Mucosa of stomach (tissue), 1 donor: ENCODE measurements around the gene PGPEP1.
"Not testable (repeated sequence)": the region's sequence is repeated elsewhere in the genome, so short reads cannot be mapped to it uniquely, and the experiment has no call there.

Experiments used
- H3K27me3 ChIP-seq: one replicate; pipeline ENCODE4 v1.7.0; 2013; ENCODE audit warnings: mild to moderate bottlenecking, low read length; ENCODE audit not compliant: control insufficient read depth, insufficient read depth
- H3K36me3 ChIP-seq: one replicate; pipeline ENCODE4 v1.7.0; 2013; ENCODE audit warnings: low read length; ENCODE audit not compliant: control insufficient read depth, insufficient read depth
- H3K4me1 ChIP-seq: one replicate; pipeline ENCODE4 v1.7.0; 2013; ENCODE audit warnings: mild to moderate bottlenecking, low read length; ENCODE audit not compliant: control insufficient read depth, insufficient read depth
- H3K4me3 ChIP-seq: one replicate; pipeline ENCODE4 v1.7.0; 2013; ENCODE audit warnings: low read length
- H3K9ac ChIP-seq: one replicate; pipeline ENCODE4 v1.7.0; 2013; ENCODE audit warnings: mild to moderate bottlenecking, low read length, moderate library complexity
- H3K9me3 ChIP-seq: one replicate; pipeline ENCODE4 v1.7.0; 2013; ENCODE audit warnings: mild to moderate bottlenecking, low read length, moderate library complexity; ENCODE audit not compliant: control insufficient read depth
- donor health status: Pancreatic carcinoma.

PGPEP1 gene

GRCh38 chr19:18345296-18345695 lies 4.9 kb downstream of the PGPEP1 start:
- Histone ChIP-seq H3K36me3 (no peaks in the 10 kb centered on the region), H3K4me1 (peaks cover 47% of the 10 kb centered on the region), H3K9ac (peak overlapping the region; percentile 31), H3K27me3 (no peaks in the 10 kb centered on the region), H3K9me3 (no peaks in the 10 kb centered on the region), H3K4me3 (no peak overlapping the region)

DNA sequence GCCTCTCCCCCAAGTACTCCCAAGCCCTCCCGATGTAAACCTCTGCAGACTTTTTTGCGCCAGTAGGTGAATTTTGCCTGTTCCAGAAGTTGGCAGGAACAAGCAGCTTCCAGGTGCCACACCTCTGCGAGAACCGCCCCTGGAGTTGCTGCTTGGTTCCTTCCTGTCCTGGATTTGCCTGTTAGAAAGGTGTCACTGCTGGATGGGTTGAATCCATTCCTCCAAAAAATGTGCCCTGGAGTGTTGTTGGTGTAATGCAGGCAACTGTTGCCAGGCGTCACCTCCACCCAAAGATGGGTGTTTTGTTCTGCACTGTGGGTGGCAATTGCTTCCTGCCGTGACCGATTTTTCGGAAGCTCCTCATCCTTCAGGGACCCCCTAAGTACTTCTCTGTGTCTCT lies 5.7 kb downstream of the PGPEP1 start:
- H3K36me3 ChIP-seq, result no peaks in the 10 kb centered on the region
- H3K4me3 ChIP-seq, result no peak overlapping the region
- H3K27me3 ChIP-seq, result no peaks in the 10 kb centered on the region
- no peak overlapping the region for H3K9ac ChIP-seq
- no peaks in the 10 kb centered on the region for H3K9me3 ChIP-seq
- peaks cover 47% of the 10 kb centered on the region for H3K4me1 ChIP-seq

GRCh38 chr19:18348171-18348570 lies 7.8 kb downstream of the PGPEP1 start:
- peaks cover 28% of the 10 kb centered on the region for H3K4me1 ChIP-seq
- no peaks in the 10 kb centered on the region for H3K27me3 ChIP-seq
- no peaks in the 10 kb centered on the region for H3K9me3 ChIP-seq
- H3K4me3 ChIP-seq, result no peak overlapping the region
- no peak overlapping the region for H3K9ac ChIP-seq
- H3K36me3 ChIP-seq, result no peaks in the 10 kb centered on the region

- H3K9ac ChIP-seq, H3K4me3 ChIP-seq, H3K27me3 ChIP-seq, H3K9me3 ChIP-seq, H3K36me3 ChIP-seq: not testable (repeated sequence)
- H3K4me1 ChIP-seq, result peaks cover 24% of the 10 kb centered on the region
Measured at GRCh38 chr19:18348818-18349339, 8.5 kb downstream of the PGPEP1 start.

DNA sequence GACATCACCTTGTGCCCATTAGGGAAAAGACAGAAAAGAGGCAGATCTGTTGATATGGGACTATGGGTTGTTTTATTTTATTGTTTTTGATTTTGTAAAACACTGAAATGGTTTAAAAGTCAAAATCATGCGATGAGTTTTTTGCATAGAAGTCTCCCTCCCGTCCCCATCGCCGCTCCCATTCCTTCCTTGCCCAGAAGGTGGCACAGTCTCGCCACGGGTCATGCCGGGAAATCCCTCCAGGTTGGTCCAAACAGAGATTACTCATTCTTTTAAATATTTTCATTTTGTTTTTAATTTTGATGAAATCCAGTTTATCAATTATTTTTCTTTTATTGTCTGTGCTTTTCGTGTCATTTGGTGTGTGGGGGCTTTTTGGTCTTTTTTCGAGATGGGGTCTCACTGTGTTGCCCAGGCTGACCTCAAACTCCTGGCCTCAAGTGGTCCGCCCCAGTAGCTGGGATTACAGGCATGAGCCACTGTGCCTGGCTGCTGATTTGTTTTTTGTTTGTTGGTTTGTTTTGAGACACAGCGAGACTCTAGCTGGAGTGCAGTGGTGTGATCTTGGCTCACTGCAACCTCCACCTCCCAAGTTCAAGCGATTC lies 9.2 kb downstream of the PGPEP1 start:
- H3K9me3 ChIP-seq, result no peaks in the 10 kb centered on the region
- H3K36me3 ChIP-seq, result no peaks in the 10 kb centered on the region
- peaks cover 16% of the 10 kb centered on the region for H3K4me1 ChIP-seq
- H3K4me3 ChIP-seq, result no peak overlapping the region
- H3K27me3 ChIP-seq, result no peaks in the 10 kb centered on the region
- H3K9ac ChIP-seq, result no peak overlapping the region

DNA sequence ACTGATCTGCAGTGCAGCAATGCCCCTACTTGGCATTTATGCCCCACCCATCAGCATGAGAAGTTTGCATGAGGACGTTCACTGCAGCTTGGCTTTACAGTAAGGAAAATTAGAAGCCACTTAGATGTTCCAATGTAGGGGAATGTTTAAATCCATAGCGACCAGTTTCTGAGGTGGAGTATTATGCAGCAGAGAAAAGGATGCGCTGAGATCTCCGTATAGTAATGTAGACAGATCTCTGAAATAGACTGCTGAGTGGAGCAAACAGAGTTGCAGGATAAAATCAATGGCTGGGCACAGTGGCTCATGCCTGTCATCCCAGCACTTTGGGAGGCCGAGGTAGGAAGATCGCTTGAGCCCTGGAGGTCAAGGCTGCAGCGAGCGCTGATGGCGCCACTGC lies 10.1 kb downstream of the PGPEP1 start:
- H3K4me1 ChIP-seq, result peaks cover 8% of the 10 kb centered on the region
- H3K4me3 ChIP-seq, result no peak overlapping the region
- H3K27me3 ChIP-seq, result no peaks in the 10 kb centered on the region
- H3K9ac ChIP-seq, result no peak overlapping the region
- H3K36me3 ChIP-seq, result no peaks in the 10 kb centered on the region
- H3K9me3 ChIP-seq, result no peaks in the 10 kb centered on the region

GRCh38 chr19:18351544-18351943 lies 11.1 kb downstream of the PGPEP1 start:
- Histone ChIP-seq H3K9ac (no peak overlapping the region), H3K27me3 (no peaks in the 10 kb centered on the region), H3K36me3 (no peaks in the 10 kb centered on the region), H3K4me1 (no peaks in the 10 kb centered on the region), H3K4me3 (no peak overlapping the region), H3K9me3 (no peaks in the 10 kb centered on the region)

DNA sequence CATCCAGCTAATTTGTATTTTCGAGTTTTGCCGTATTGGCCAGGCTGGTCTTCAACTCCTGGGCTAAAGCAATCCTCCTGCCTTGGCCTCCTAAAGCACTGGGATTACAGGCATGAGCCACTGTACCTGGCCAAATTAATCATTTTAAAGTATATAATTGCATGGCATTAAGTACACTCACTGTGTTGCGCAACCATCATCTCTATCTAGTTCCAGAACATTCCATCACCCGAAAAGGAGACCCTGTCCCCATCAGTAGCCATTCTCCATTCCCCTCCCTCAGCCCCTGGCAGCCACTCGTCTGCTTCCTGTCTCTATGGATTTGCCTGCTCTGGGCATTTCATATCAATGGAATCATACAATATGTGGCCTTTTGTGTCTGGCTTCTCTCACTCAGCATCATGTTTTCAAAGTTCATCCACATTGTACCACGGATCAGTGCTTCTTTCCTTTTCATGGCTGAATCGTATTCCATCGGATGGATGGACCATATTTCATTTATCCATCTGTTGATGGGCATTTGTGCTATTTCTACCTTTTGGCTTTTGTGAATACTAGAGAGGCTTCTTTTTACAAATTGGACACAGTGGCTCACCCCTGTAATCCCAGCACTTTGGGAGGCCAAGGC lies 13.1 kb downstream of the PGPEP1 start:
- Histone ChIP-seq H3K9ac (no peak overlapping the region), H3K27me3 (no peaks in the 10 kb centered on the region), H3K36me3 (no peaks in the 10 kb centered on the region), H3K4me1 (no peaks in the 10 kb centered on the region), H3K9me3 (no peaks in the 10 kb centered on the region), H3K4me3 (no peak overlapping the region)

DNA sequence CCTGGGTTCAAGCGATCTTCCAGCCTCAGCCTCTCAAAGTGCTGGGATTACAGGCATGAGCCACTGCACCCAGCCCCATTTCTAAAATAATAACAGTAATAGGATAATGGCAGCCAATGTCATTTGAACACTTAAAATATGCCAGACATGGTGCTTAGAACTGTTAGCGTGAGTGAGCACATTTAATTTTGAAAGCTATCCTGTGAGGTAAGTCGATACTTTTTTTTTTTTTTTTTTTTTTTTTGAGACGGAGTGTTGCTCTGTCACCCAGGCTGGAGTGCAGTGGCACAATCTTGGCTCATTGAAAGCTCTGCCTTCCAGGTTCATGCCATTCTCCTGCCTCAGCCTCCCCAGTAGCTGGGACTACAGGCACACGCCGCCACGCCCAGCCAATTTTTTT lies 14.3 kb downstream of the PGPEP1 start:
- H3K9ac ChIP-seq, H3K9me3 ChIP-seq, H3K36me3 ChIP-seq, H3K4me3 ChIP-seq, H3K4me1 ChIP-seq, H3K27me3 ChIP-seq: not testable (repeated sequence)

- Histone ChIP-seq H3K9ac (no peak overlapping the region), H3K4me1 (no peaks in the 10 kb centered on the region), H3K27me3 (no peaks in the 10 kb centered on the region), H3K9me3 (no peaks in the 10 kb centered on the region), H3K36me3 (no peaks in the 10 kb centered on the region), H3K4me3 (no peak overlapping the region)
Measured at GRCh38 chr19:18357041-18357440, 16.6 kb downstream of the PGPEP1 start.

DNA sequence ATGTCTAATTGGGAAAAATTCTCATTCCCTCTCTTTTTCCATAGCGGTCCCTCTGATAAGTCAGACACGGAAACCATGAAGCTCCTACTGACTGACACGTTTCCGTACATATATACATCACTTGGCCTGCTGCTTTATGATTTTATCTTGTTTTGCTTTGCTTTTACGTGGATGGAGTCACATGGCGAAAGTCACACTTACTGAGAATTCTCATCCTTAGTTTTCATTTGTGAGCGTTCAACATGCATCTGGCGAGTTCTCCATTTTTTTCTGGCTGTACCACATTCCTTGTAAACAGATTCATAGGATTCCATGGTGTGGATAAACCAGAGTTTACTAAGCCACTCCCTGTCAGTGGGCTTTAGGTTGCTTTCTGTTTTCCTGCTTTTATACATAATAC lies 21.2 kb downstream of the PGPEP1 start:
- H3K4me3 ChIP-seq, result no peak overlapping the region
- H3K4me1 ChIP-seq, result peaks cover 20% of the 10 kb centered on the region
- no peaks in the 10 kb centered on the region for H3K27me3 ChIP-seq
- no peak overlapping the region for H3K9ac ChIP-seq
- H3K36me3 ChIP-seq, result no peaks in the 10 kb centered on the region
- no peaks in the 10 kb centered on the region for H3K9me3 ChIP-seq

DNA sequence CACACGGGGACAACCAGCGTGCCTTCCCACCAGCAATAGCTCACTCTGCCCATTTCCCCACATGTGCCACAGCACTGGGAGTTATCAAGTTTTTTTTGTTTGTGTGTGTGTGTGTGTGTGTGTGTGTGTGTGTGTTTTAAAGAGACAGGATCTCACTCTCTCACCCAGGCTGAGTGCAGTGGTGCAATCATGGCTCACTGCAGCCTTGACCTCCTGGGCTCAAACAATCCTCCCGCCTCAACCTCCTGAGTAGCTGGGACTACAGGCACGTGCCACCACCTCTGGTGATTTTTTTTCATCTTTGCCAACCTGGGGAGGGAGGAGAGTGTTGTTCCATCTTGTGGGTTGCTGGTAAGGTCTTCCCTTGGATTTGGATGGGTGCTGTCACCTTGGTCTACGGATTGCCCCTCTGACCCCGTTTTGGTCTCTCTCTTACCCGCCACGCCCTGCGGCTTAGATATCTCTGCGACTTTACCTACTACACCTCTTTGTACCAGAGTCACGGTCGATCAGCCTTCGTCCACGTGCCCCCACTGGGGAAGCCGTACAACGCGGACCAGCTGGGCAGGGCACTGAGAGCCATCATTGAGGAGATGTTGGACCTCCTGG lies 22.6 kb downstream of the PGPEP1 start:
- H3K9me3 ChIP-seq, result no peaks in the 10 kb centered on the region
- H3K4me3 ChIP-seq, result no peak overlapping the region
- H3K9ac ChIP-seq, result no peak overlapping the region
- peaks cover 20% of the 10 kb centered on the region for H3K4me1 ChIP-seq
- H3K27me3 ChIP-seq, result no peaks in the 10 kb centered on the region
- H3K36me3 ChIP-seq, result no peaks in the 10 kb centered on the region
